PFSK-1 (cell line): ENCODE data around the gene MAPKBP1.

Experiments
- POLR2AphosphoS5 ChIP-seq: IDR thresholded peaks from 2 replicates; pipeline ENCODE4 v1.6.1; 2012; ENCODE audit warnings: low read depth, mild to moderate bottlenecking, control low read depth, low read length, moderate library complexity
- SIN3A ChIP-seq: IDR thresholded peaks from 2 replicates; pipeline ENCODE4 v1.6.1; 2012; ENCODE audit warnings: mild to moderate bottlenecking, low read length, moderate library complexity, borderline replicate concordance; ENCODE audit not compliant: insufficient read depth
- TF ChIP-seq, protein P1 (sequence below), 2 experiments: IDR thresholded peaks; 2 replicates each; pipeline versions ENCODE4 v1.6.1 to v1.8.0; 2011 to 2012; ENCODE audit warnings: low read depth in 2 of 2, low read length in 2 of 2, control low read depth in 1 of 2, inconsistent platforms in 1 of 2, mild to moderate bottlenecking in 1 of 2, moderate library complexity in 1 of 2; ENCODE audit not compliant: insufficient read depth in 1 of 2

DNA sequence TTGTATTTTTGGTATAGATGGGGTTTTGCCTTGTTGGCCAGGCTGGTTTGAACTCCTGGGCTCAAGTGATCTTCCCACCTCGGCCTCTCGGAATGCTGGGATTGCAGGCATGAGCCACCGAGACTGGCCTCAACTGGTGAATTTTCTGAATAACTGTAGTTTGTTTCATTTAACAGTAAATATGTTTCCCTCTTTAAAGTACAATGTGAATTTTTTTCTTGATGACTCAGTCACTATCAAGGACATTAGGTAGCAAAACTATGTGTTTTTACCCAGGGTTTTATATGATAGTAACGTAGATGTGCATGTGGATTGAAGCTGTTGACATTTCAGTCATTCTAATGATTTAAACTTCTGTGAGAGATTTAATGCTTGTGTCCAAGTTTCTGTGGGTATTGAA is 40.2 kb upstream of the MAPKBP1 start:
- TF ChIP-seq SIN3A (no peak), POLR2AphosphoS5 (no peak)
- TF ChIP-seq, protein P1, sequence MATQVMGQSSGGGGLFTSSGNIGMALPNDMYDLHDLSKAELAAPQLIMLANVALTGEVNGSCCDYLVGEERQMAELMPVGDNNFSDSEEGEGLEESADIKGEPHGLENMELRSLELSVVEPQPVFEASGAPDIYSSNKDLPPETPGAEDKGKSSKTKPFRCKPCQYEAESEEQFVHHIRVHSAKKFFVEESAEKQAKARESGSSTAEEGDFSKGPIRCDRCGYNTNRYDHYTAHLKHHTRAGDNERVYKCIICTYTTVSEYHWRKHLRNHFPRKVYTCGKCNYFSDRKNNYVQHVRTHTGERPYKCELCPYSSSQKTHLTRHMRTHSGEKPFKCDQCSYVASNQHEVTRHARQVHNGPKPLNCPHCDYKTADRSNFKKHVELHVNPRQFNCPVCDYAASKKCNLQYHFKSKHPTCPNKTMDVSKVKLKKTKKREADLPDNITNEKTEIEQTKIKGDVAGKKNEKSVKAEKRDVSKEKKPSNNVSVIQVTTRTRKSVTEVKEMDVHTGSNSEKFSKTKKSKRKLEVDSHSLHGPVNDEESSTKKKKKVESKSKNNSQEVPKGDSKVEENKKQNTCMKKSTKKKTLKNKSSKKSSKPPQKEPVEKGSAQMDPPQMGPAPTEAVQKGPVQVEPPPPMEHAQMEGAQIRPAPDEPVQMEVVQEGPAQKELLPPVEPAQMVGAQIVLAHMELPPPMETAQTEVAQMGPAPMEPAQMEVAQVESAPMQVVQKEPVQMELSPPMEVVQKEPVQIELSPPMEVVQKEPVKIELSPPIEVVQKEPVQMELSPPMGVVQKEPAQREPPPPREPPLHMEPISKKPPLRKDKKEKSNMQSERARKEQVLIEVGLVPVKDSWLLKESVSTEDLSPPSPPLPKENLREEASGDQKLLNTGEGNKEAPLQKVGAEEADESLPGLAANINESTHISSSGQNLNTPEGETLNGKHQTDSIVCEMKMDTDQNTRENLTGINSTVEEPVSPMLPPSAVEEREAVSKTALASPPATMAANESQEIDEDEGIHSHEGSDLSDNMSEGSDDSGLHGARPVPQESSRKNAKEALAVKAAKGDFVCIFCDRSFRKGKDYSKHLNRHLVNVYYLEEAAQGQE (IDR thresholded peaks at IDR 0.05; ENCODE audit: insufficient read depth in 1 of 2, low read depth in 2 of 2, low read length in 2 of 2): no peak
